Measurements from ENCODE around the gene ABCC4.

The ABCC4 gene

DNA sequence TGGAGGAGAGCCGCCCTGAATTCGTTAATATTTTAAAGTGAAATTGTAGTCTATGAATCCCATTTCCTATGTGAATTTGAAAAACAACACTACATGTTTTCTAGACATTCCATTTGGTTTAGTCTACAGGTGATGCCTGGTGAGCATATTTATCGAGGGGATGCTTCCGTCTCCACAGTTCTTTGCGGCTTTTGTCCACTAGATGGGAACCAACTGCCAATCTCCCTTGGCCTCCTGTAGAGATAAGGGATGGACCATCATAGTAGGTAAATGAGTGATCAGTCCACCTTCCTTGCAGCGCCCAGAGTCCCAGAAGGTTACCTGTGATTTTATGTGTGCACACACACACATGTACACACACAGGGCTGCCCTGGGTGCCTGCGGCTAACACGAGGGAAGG lies 299.1 kb downstream of the ABCC4 start:
- TF ChIP-seq LEF1 (IDR thresholded peaks at IDR 0.05; ENCODE audit: borderline replicate concordance): no peak
- TF ChIP-seq FOXM1 (IDR thresholded peaks at IDR 0.05; ENCODE audit: borderline replicate concordance): no peak
- TF ChIP-seq BHLHE40 (IDR thresholded peaks at IDR 0.05; ENCODE audit: borderline replicate concordance): no peak
- no peak for TF ChIP-seq FOXA1 (IDR thresholded peaks at IDR 0.05)
- TF ChIP-seq ARNT (IDR thresholded peaks at IDR 0.05): no peak
- no peak for TF ChIP-seq L3MBTL2 (conservative IDR thresholded peaks at IDR 0.05)
- TF ChIP-seq SUZ12 (IDR thresholded peaks at IDR 0.05): no peak
- TF ChIP-seq SP1 (IDR thresholded peaks at IDR 0.05): no peak
- CTCF ChIA-PET: no interaction called here
- no peak for DNase-seq (ENCODE audit: extremely low spot score)
- POLR2A ChIA-PET: no interaction called here

GRCh38 chr13:94999871-95000270 lies 301.4 kb downstream of the ABCC4 start:
- no peak for DNase-seq (ENCODE audit: extremely low spot score)
- TF ChIP-seq SP1 (IDR thresholded peaks at IDR 0.05) (no peak), FOXM1 (IDR thresholded peaks at IDR 0.05; ENCODE audit: borderline replicate concordance) (no peak), FOXA1 (IDR thresholded peaks at IDR 0.05) (no peak), L3MBTL2 (conservative IDR thresholded peaks at IDR 0.05) (no peak), CTBP1 (IDR thresholded peaks at IDR 0.05; ENCODE audit: borderline replicate concordance) (no peak), HDGF (IDR thresholded peaks at IDR 0.05; ENCODE audit: borderline replicate concordance) (no peak), ZNF384 (IDR thresholded peaks at IDR 0.05) (no peak), SUZ12 (IDR thresholded peaks at IDR 0.05) (no peak), NFRKB (IDR thresholded peaks at IDR 0.05) (no peak), BHLHE40 (IDR thresholded peaks at IDR 0.05; ENCODE audit: borderline replicate concordance) (no peak), ARNT (IDR thresholded peaks at IDR 0.05) (no peak), LEF1 (IDR thresholded peaks at IDR 0.05; ENCODE audit: borderline replicate concordance) (no peak)
- ChIA-PET POLR2A (no interaction called here), CTCF (no interaction called here)

- no peak for DNase-seq (ENCODE audit: extremely low spot score)
- no peak for TF ChIP-seq SP1 (IDR thresholded peaks at IDR 0.05)
- no peak for TF ChIP-seq CTBP1 (IDR thresholded peaks at IDR 0.05; ENCODE audit: borderline replicate concordance)
- TF ChIP-seq ELF4 (IDR thresholded peaks at IDR 0.05): no peak
- no peak for TF ChIP-seq FOXA1 (IDR thresholded peaks at IDR 0.05)
- TF ChIP-seq SUZ12 (IDR thresholded peaks at IDR 0.05): no peak
- no peak for TF ChIP-seq FOXK2 (IDR thresholded peaks at IDR 0.05)
- ChIA-PET CTCF (no interaction called here), POLR2A (no interaction called here)
These were observed 304.1 kb downstream of the ABCC4 start for GRCh38 chr13:94997126-94997525.

DNA sequence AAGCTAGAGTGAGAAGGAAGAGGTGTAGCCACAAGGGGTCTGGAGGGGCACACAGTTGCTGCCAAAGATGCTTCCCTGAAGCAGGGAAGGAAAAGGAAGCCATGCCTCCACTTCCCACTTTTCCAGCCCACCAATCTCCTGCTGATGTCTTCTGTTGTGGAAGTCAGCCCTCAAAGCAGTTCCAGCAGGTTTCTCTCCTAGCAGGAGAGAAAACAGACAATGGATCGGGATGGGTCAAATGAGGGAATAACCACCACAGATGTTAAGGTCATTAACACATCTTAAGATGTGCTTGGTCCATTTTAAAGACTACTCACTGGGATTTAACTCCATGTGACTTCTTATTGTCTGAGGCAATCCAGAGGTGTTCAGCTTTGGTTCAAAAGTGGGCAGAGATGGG lies 304.8 kb downstream of the ABCC4 start:
- TF ChIP-seq LEF1 (IDR thresholded peaks at IDR 0.05; ENCODE audit: borderline replicate concordance): no peak
- no peak for TF ChIP-seq SP1 (IDR thresholded peaks at IDR 0.05)
- TF ChIP-seq TARDBP (IDR thresholded peaks at IDR 0.05): no peak
- TF ChIP-seq ZNF384 (IDR thresholded peaks at IDR 0.05): no peak
- TF ChIP-seq HDGF (IDR thresholded peaks at IDR 0.05; ENCODE audit: borderline replicate concordance): no peak
- no peak for TF ChIP-seq SUZ12 (IDR thresholded peaks at IDR 0.05)
- no peak for TF ChIP-seq BHLHE40 (IDR thresholded peaks at IDR 0.05; ENCODE audit: borderline replicate concordance)
- TF ChIP-seq, protein P1, sequence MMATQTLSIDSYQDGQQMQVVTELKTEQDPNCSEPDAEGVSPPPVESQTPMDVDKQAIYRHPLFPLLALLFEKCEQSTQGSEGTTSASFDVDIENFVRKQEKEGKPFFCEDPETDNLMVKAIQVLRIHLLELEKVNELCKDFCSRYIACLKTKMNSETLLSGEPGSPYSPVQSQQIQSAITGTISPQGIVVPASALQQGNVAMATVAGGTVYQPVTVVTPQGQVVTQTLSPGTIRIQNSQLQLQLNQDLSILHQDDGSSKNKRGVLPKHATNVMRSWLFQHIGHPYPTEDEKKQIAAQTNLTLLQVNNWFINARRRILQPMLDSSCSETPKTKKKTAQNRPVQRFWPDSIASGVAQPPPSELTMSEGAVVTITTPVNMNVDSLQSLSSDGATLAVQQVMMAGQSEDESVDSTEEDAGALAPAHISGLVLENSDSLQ (IDR thresholded peaks at IDR 0.05): no peak
- TF ChIP-seq NFRKB (IDR thresholded peaks at IDR 0.05): no peak
- TF ChIP-seq FOXM1 (IDR thresholded peaks at IDR 0.05; ENCODE audit: borderline replicate concordance): no peak
- TF ChIP-seq ARNT (IDR thresholded peaks at IDR 0.05): no peak
- no peak for TF ChIP-seq ELF4 (IDR thresholded peaks at IDR 0.05)
- TF ChIP-seq CTBP1 (IDR thresholded peaks at IDR 0.05; ENCODE audit: borderline replicate concordance): no peak
- no peak for TF ChIP-seq FOXK2 (IDR thresholded peaks at IDR 0.05)
- TF ChIP-seq FOXA1 (IDR thresholded peaks at IDR 0.05): no peak
- no peak for TF ChIP-seq L3MBTL2 (conservative IDR thresholded peaks at IDR 0.05)
- POLR2A ChIA-PET: no interaction called here
- CTCF ChIA-PET: no interaction called here
- no peak for DNase-seq (ENCODE audit: extremely low spot score)

DNA sequence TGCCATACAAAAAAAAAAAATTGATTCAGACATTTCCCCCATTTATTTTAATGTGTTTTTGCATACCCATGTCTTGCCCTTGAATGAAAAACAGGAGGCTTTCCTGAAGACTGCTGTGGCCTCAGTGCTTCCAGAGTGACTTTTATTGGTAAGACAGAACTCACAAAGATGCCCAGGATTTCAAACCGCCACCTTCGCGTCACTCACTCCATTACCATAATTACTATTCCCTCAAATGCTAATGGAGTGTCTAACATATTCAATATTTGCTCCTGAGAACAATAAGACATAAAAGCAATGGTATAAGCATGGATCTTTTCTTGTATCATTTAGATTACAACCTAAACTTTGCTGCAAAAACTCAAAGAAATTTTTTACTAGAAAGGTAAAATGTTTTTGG lies 306.7 kb downstream of the ABCC4 start:
- DNase-seq (ENCODE audit: extremely low spot score): no peak
- POLR2A ChIA-PET: interaction anchor here (0.7 kb wide), 1 partner anchor 47 kb away, joined by 3 read pairs; no protein-coding TSS in a partner anchor
- TF ChIP-seq LEF1 (IDR thresholded peaks at IDR 0.05; ENCODE audit: borderline replicate concordance) (no peak), NFRKB (IDR thresholded peaks at IDR 0.05) (no peak), FOXK2 (IDR thresholded peaks at IDR 0.05) (no peak), CTBP1 (IDR thresholded peaks at IDR 0.05; ENCODE audit: borderline replicate concordance) (no peak), L3MBTL2 (conservative IDR thresholded peaks at IDR 0.05) (no peak), ELF4 (IDR thresholded peaks at IDR 0.05) (no peak), FOXA1 (IDR thresholded peaks at IDR 0.05) (no peak), BHLHE40 (IDR thresholded peaks at IDR 0.05; ENCODE audit: borderline replicate concordance) (no peak), SP1 (IDR thresholded peaks at IDR 0.05) (no peak), ZNF384 (IDR thresholded peaks at IDR 0.05) (no peak), SUZ12 (IDR thresholded peaks at IDR 0.05) (no peak), TARDBP (IDR thresholded peaks at IDR 0.05) (no peak), ARNT (IDR thresholded peaks at IDR 0.05) (no peak)
- TF ChIP-seq, protein P1 (IDR thresholded peaks at IDR 0.05): no peak
- CTCF ChIA-PET: no interaction called here

- CTCF ChIA-PET: interaction anchor here (0.8 kb wide), 1 partner anchor 196 kb away, joined by 3 read pairs; no protein-coding TSS in a partner anchor
These were observed 307.6 kb downstream of the ABCC4 start for GRCh38 chr13:94993616-94994015.

More at GRCh38 chr13:94993616-94994015, 307.6 kb downstream of the ABCC4 start:
- TF ChIP-seq BHLHE40 (IDR thresholded peaks at IDR 0.05; ENCODE audit: borderline replicate concordance): no peak
- no peak for TF ChIP-seq FOXA1 (IDR thresholded peaks at IDR 0.05)
- no peak for TF ChIP-seq L3MBTL2 (conservative IDR thresholded peaks at IDR 0.05)
- no peak for TF ChIP-seq ELF4 (IDR thresholded peaks at IDR 0.05)
- TF ChIP-seq SUZ12 (IDR thresholded peaks at IDR 0.05): no peak
- TF ChIP-seq NFRKB (IDR thresholded peaks at IDR 0.05): no peak
- no peak for TF ChIP-seq FOXM1 (IDR thresholded peaks at IDR 0.05; ENCODE audit: borderline replicate concordance)
- TF ChIP-seq LEF1 (IDR thresholded peaks at IDR 0.05; ENCODE audit: borderline replicate concordance): no peak
- TF ChIP-seq, protein P1 (IDR thresholded peaks at IDR 0.05): no peak
- no peak for TF ChIP-seq FOXK2 (IDR thresholded peaks at IDR 0.05)
- TF ChIP-seq CTBP1 (IDR thresholded peaks at IDR 0.05; ENCODE audit: borderline replicate concordance): no peak
- no peak for TF ChIP-seq ZNF384 (IDR thresholded peaks at IDR 0.05)
- TF ChIP-seq HDGF (IDR thresholded peaks at IDR 0.05; ENCODE audit: borderline replicate concordance): no peak
- TF ChIP-seq ARNT (IDR thresholded peaks at IDR 0.05): no peak
- TF ChIP-seq SP1 (IDR thresholded peaks at IDR 0.05): no peak
- TF ChIP-seq TARDBP (IDR thresholded peaks at IDR 0.05): no peak
- no peak for DNase-seq (ENCODE audit: extremely low spot score)
- POLR2A ChIA-PET: no interaction called here

All from HEK293T (cell line).